Activated naive CD4-positive, alpha-beta T cell treated with anti-CD3 and anti-CD28 coated beads for 36 hours (primary cell): ENCODE data around the gene SLC24A4. TPM values are rescaled to one million over a fixed set of nuclear protein-coding genes. Genes with fewer than 3 reads are reported as not detected.

Experiments
- CTCF ChIA-PET: fragments of 350-600 bp; sonication (Branson Sonifier 250); formaldehyde crosslinking; loops from one replicate; lab custom pipeline; 2021; ENCODE audit warnings: antibody characterized with exemption; lab: Charles Lee
- DNase-seq: peaks from one replicate; pipeline ENCODE4 v3.0.0-alpha.2; 2020
- H3K27ac Mint-ChIP-seq: one replicate; pipeline ENCODE4 v1.8.0; 2021; ENCODE audit warnings: mild to moderate bottlenecking, mixed read lengths
- H3K27me3 Mint-ChIP-seq: one replicate; pipeline ENCODE4 v1.8.0; 2021; ENCODE audit warnings: low read depth, mixed read lengths
- H3K36me3 Mint-ChIP-seq: one replicate; pipeline ENCODE4 v1.8.0; 2021; ENCODE audit warnings: low read depth, mixed read lengths
- H3K4me1 Mint-ChIP-seq: one replicate; pipeline ENCODE4 v1.8.0; 2021; ENCODE audit warnings: low read depth, mixed read lengths
- H3K4me3 Mint-ChIP-seq: one replicate; pipeline ENCODE4 v1.8.0; 2021; ENCODE audit warnings: mild to moderate bottlenecking, moderate library complexity, mixed read lengths
- H3K9me3 Mint-ChIP-seq: one replicate; pipeline ENCODE4 v1.8.0; 2021; ENCODE audit warnings: mixed read lengths
- intact Hi-C: fragments of 100-400 bp; cut with micrococcal nuclease; formaldehyde crosslinking; loops from one replicate; pipeline ENCODE4 v1.15.1; 2023
- total RNA-seq, 2 experiments: library from RNA; stranded (reverse); gene quantifications; one replicate each; pipeline ENCODE4 v1.2.3, GENCODE V29; 2021

SLC24A4 gene
- total RNA-seq, 2 experiments from 2014 or later = not detected

GRCh38 chr14:92413379-92413778 is 90.4 kb downstream of the SLC24A4 start:
- no peak overlapping the region for H3K4me3 Mint-ChIP-seq
- H3K27me3 Mint-ChIP-seq = no peaks in the 10 kb centered on the region
- H3K9me3 Mint-ChIP-seq = no peaks in the 10 kb centered on the region
- no peak overlapping the region for H3K27ac Mint-ChIP-seq
- H3K36me3 Mint-ChIP-seq = no peaks in the 10 kb centered on the region
- H3K4me1 Mint-ChIP-seq = no peaks in the 10 kb centered on the region
- CTCF ChIA-PET = interaction anchor here (0.6 kb wide), 1 partner anchor 9 kb away, joined by 3 read pairs; no protein-coding TSS in a partner anchor
- intact Hi-C loops = no loop called here
- no peak for DNase-seq

- no peaks in the 10 kb centered on the region for H3K36me3 Mint-ChIP-seq
- CTCF ChIA-PET = interaction anchor here (0.7 kb wide), 1 partner anchor 10 kb away, joined by 3 read pairs; no protein-coding TSS in a partner anchor
- H3K4me3 Mint-ChIP-seq = no peak overlapping the region
- intact Hi-C loops = no loop called here
- peaks cover 1% of the 10 kb centered on the region for H3K9me3 Mint-ChIP-seq
- no peaks in the 10 kb centered on the region for H3K27me3 Mint-ChIP-seq
- no peak overlapping the region for H3K27ac Mint-ChIP-seq
- DNase-seq = no peak
- H3K4me1 Mint-ChIP-seq = no peaks in the 10 kb centered on the region
Observed at GRCh38 chr14:92414690-92415445, 91.9 kb downstream of the SLC24A4 start.

- intact Hi-C loops = no loop called here
- DNase-seq = no peak
- Mint-ChIP-seq H3K9me3 (peaks cover 1% of the 10 kb centered on the region), H3K4me3 (no peak overlapping the region), H3K27ac (no peak overlapping the region), H3K4me1 (no peaks in the 10 kb centered on the region), H3K36me3 (no peaks in the 10 kb centered on the region), H3K27me3 (no peaks in the 10 kb centered on the region)
- CTCF ChIA-PET = no interaction called here
Observed at GRCh38 chr14:92415969-92416368, 93.0 kb downstream of the SLC24A4 start.

GRCh38 chr14:92416544-92416943 is 93.6 kb downstream of the SLC24A4 start:
- intact Hi-C loops = no loop called here
- no peak overlapping the region for H3K4me3 Mint-ChIP-seq
- CTCF ChIA-PET = no interaction called here
- DNase-seq = no peak
- H3K9me3 Mint-ChIP-seq = peaks cover 1% of the 10 kb centered on the region
- no peak overlapping the region for H3K27ac Mint-ChIP-seq
- no peaks in the 10 kb centered on the region for H3K4me1 Mint-ChIP-seq
- H3K36me3 Mint-ChIP-seq = no peaks in the 10 kb centered on the region
- no peaks in the 10 kb centered on the region for H3K27me3 Mint-ChIP-seq

GRCh38 chr14:92417759-92418158 is 94.8 kb downstream of the SLC24A4 start:
- Mint-ChIP-seq H3K27me3 (no peaks in the 10 kb centered on the region), H3K4me1 (no peaks in the 10 kb centered on the region), H3K4me3 (no peak overlapping the region), H3K27ac (no peak overlapping the region), H3K36me3 (no peaks in the 10 kb centered on the region), H3K9me3 (peaks cover 1% of the 10 kb centered on the region)
- intact Hi-C loops = no loop called here
- CTCF ChIA-PET = interaction anchor here (0.8 kb wide), 1 partner anchor 11 kb away, joined by 3 read pairs; no protein-coding TSS in a partner anchor
- no peak for DNase-seq

GRCh38 chr14:92421751-92422150 is 98.8 kb downstream of the SLC24A4 start:
- CTCF ChIA-PET = no interaction called here
- peaks cover 5% of the 10 kb centered on the region for H3K4me1 Mint-ChIP-seq
- intact Hi-C loops = no loop called here
- peaks cover 1% of the 10 kb centered on the region for H3K9me3 Mint-ChIP-seq
- H3K36me3 Mint-ChIP-seq = no peaks in the 10 kb centered on the region
- no peaks in the 10 kb centered on the region for H3K27me3 Mint-ChIP-seq
- no peak for DNase-seq
- no peak overlapping the region for H3K27ac Mint-ChIP-seq
- H3K4me3 Mint-ChIP-seq = no peak overlapping the region

GRCh38 chr14:92425101-92425500 is 102.1 kb downstream of the SLC24A4 start:
- Mint-ChIP-seq H3K9me3 (no peaks in the 10 kb centered on the region), H3K27me3 (no peaks in the 10 kb centered on the region), H3K36me3 (no peaks in the 10 kb centered on the region), H3K4me1 (peaks cover 5% of the 10 kb centered on the region), H3K27ac (no peak overlapping the region), H3K4me3 (no peak overlapping the region)
- intact Hi-C loops = no loop called here
- CTCF ChIA-PET = no interaction called here
- no peak for DNase-seq

GRCh38 chr14:92426237-92426636 is 103.3 kb downstream of the SLC24A4 start:
- no peaks in the 10 kb centered on the region for H3K36me3 Mint-ChIP-seq
- peaks cover 5% of the 10 kb centered on the region for H3K4me1 Mint-ChIP-seq
- H3K27ac Mint-ChIP-seq = no peak overlapping the region
- CTCF ChIA-PET = no interaction called here
- DNase-seq = no peak
- H3K4me3 Mint-ChIP-seq = no peak overlapping the region
- H3K27me3 Mint-ChIP-seq = no peaks in the 10 kb centered on the region
- intact Hi-C loops = no loop called here
- H3K9me3 Mint-ChIP-seq = no peaks in the 10 kb centered on the region

GRCh38 chr14:92427096-92427495 is 104.1 kb downstream of the SLC24A4 start:
- Mint-ChIP-seq H3K27me3 (no peaks in the 10 kb centered on the region), H3K27ac (no peak overlapping the region), H3K4me1 (peaks cover 5% of the 10 kb centered on the region), H3K36me3 (no peaks in the 10 kb centered on the region), H3K9me3 (no peaks in the 10 kb centered on the region), H3K4me3 (no peak overlapping the region)
- CTCF ChIA-PET = no interaction called here
- intact Hi-C loops = no loop called here
- DNase-seq = no peak

GRCh38 chr14:92430686-92431085 is 107.7 kb downstream of the SLC24A4 start:
- intact Hi-C loops = no loop called here

GRCh38 chr14:92431199-92431725 is 108.3 kb downstream of the SLC24A4 start:
- Mint-ChIP-seq H3K27me3 (no peaks in the 10 kb centered on the region), H3K27ac (no peak overlapping the region), H3K4me1 (no peaks in the 10 kb centered on the region), H3K36me3 (no peaks in the 10 kb centered on the region), H3K4me3 (no peak overlapping the region), H3K9me3 (peaks cover 2% of the 10 kb centered on the region)
- intact Hi-C loops = no loop called here
- no peak for DNase-seq
- CTCF ChIA-PET = no interaction called here

More at GRCh38 chr14:92430686-92431085, 107.7 kb downstream of the SLC24A4 start:
- Mint-ChIP-seq H3K4me1 (peaks cover 5% of the 10 kb centered on the region), H3K9me3 (peaks cover 2% of the 10 kb centered on the region), H3K4me3 (no peak overlapping the region), H3K27ac (no peak overlapping the region), H3K36me3 (no peaks in the 10 kb centered on the region), H3K27me3 (no peaks in the 10 kb centered on the region)
- CTCF ChIA-PET = no interaction called here
- no peak for DNase-seq

GRCh38 chr14:92433407-92433806 is 110.4 kb downstream of the SLC24A4 start:
- no peak for DNase-seq
- H3K4me3 Mint-ChIP-seq = no peak overlapping the region
- peaks cover 2% of the 10 kb centered on the region for H3K9me3 Mint-ChIP-seq
- intact Hi-C loops = no loop called here
- H3K4me1 Mint-ChIP-seq = no peaks in the 10 kb centered on the region
- no peaks in the 10 kb centered on the region for H3K27me3 Mint-ChIP-seq
- CTCF ChIA-PET = no interaction called here
- H3K27ac Mint-ChIP-seq = no peak overlapping the region
- no peaks in the 10 kb centered on the region for H3K36me3 Mint-ChIP-seq

GRCh38 chr14:92435154-92435553 is 112.2 kb downstream of the SLC24A4 start:
- H3K36me3 Mint-ChIP-seq = no peaks in the 10 kb centered on the region
- H3K4me3 Mint-ChIP-seq = no peak overlapping the region
- intact Hi-C loops = no loop called here
- peaks cover 2% of the 10 kb centered on the region for H3K9me3 Mint-ChIP-seq
- no peaks in the 10 kb centered on the region for H3K27me3 Mint-ChIP-seq
- H3K27ac Mint-ChIP-seq = no peak overlapping the region
- CTCF ChIA-PET = interaction anchor here (0.6 kb wide), 1 partner anchor 227 kb away, joined by 3 read pairs; no protein-coding TSS in a partner anchor
- peaks cover 2% of the 10 kb centered on the region for H3K4me1 Mint-ChIP-seq
- no peak for DNase-seq
